ENCODE measurements around the gene POLR2I. TPM values are rescaled to one million over a fixed set of nuclear protein-coding genes. Genes with fewer than 3 reads are reported as not detected.

Gene POLR2I
- total RNA-seq, 1 experiment from 2014 or later: 250 TPM

DNA sequence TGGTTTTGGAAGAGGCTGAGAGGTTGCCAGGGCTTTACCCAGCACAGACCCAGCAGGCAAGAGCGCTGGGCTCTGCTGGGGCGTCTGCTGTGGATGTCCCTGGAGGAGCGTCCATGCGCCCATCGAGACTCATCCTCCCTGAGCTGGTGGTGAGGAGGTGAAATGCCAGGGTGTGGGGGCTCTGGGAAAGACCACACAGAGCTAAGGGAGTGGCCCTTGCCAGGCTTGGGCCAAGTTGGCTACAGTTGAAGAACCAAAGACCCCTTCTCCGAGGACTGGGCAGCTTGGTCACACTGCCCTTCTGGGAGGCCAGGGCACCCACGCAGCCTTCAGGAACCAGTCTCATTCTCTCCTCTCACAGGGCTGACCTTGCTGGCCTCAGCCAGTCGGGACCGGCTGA, 28.3 kb downstream of the POLR2I start:
- CTCF ChIA-PET: no interaction called here
- no peak overlapping the region for H3K27ac ChIP-seq (ENCODE audit: low read length)
- H4K20me1 ChIP-seq (ENCODE audit: low read length): no peaks in the 10 kb centered on the region
- TF ChIP-seq, protein P1, sequence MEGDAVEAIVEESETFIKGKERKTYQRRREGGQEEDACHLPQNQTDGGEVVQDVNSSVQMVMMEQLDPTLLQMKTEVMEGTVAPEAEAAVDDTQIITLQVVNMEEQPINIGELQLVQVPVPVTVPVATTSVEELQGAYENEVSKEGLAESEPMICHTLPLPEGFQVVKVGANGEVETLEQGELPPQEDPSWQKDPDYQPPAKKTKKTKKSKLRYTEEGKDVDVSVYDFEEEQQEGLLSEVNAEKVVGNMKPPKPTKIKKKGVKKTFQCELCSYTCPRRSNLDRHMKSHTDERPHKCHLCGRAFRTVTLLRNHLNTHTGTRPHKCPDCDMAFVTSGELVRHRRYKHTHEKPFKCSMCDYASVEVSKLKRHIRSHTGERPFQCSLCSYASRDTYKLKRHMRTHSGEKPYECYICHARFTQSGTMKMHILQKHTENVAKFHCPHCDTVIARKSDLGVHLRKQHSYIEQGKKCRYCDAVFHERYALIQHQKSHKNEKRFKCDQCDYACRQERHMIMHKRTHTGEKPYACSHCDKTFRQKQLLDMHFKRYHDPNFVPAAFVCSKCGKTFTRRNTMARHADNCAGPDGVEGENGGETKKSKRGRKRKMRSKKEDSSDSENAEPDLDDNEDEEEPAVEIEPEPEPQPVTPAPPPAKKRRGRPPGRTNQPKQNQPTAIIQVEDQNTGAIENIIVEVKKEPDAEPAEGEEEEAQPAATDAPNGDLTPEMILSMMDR (conservative IDR thresholded peaks at IDR 0.05; ENCODE audit: low read depth, low read length): no peak
- no peak for TF ChIP-seq EZH2 (IDR thresholded peaks at IDR 0.05; ENCODE audit: low read length, unreplicated experiment)
- TF ChIP-seq EZH2phosphoT487 (IDR thresholded peaks at IDR 0.05; ENCODE audit: borderline replicate concordance, low read length): no peak
- no peak overlapping the region for H2AFZ ChIP-seq (ENCODE audit: low read length)
- H3K9me2 ChIP-seq (replicated peaks; ENCODE audit: low read length): no peaks in the 10 kb centered on the region
- ATAC-seq (no peak), DNase-seq (no peak)
- H3F3A ChIP-seq (ENCODE audit: low read length, unreplicated experiment): no peaks in the 10 kb centered on the region
- H3K4me2 ChIP-seq (ENCODE audit: low read length): no peak overlapping the region
- H3K27me3 ChIP-seq (ENCODE audit: low read length): no peaks in the 10 kb centered on the region
- peaks cover 14% of the 10 kb centered on the region for H3K36me3 ChIP-seq (ENCODE audit: low read depth, low read length)
- H3K4me1 ChIP-seq (ENCODE audit: insufficient read depth, low read length): no peaks in the 10 kb centered on the region
- no peaks in the 10 kb centered on the region for H3K9me3 ChIP-seq (ENCODE audit: low read length)
- no peak overlapping the region for H3K9ac ChIP-seq (ENCODE audit: low read length)
- H3K4me3 ChIP-seq (ENCODE audit: low read length): no peak overlapping the region
- BruUV-seq (replicated peaks): no TSS peak
- POLR2A ChIA-PET (ENCODE audit: unreplicated experiment): no interaction called here
- intact Hi-C loops (cut with micrococcal nuclease): no loop called here
- no peaks in the 10 kb centered on the region for H3K79me2 ChIP-seq (ENCODE audit: low read length)

- H3K36me3 ChIP-seq (ENCODE audit: low read depth, low read length): peaks cover 16% of the 10 kb centered on the region; the same call in 1 of the 2 replicates
- H4K20me1 ChIP-seq (ENCODE audit: low read length): no peaks in the 10 kb centered on the region
- ATAC-seq (no peak), DNase-seq (no peak)
- no peak overlapping the region for H3K9ac ChIP-seq (ENCODE audit: low read length)
- no peak overlapping the region for H3K4me2 ChIP-seq (ENCODE audit: low read length)
- no peaks in the 10 kb centered on the region for H3K9me3 ChIP-seq (ENCODE audit: low read length)
- no peaks in the 10 kb centered on the region for H3K27me3 ChIP-seq (ENCODE audit: low read length)
- H3K27ac ChIP-seq (ENCODE audit: low read length): no peak overlapping the region
- intact Hi-C loops (cut with micrococcal nuclease): no loop called here
- no TSS peak for BruUV-seq (replicated peaks)
- POLR2A ChIA-PET (ENCODE audit: unreplicated experiment): no interaction called here
- H2AFZ ChIP-seq (ENCODE audit: low read length): no peak overlapping the region
- no peaks in the 10 kb centered on the region for H3K79me2 ChIP-seq (ENCODE audit: low read length)
- CTCF ChIA-PET: no interaction called here
- H3K9me2 ChIP-seq (replicated peaks; ENCODE audit: low read length): no peaks in the 10 kb centered on the region
- no peaks in the 10 kb centered on the region for H3F3A ChIP-seq (ENCODE audit: low read length, unreplicated experiment)
- H3K4me3 ChIP-seq (ENCODE audit: low read length): no peak overlapping the region
- no peaks in the 10 kb centered on the region for H3K4me1 ChIP-seq (ENCODE audit: insufficient read depth, low read length)
- no peak for TF ChIP-seq EZH2 (IDR thresholded peaks at IDR 0.05; ENCODE audit: low read length, unreplicated experiment)
- TF ChIP-seq, protein P1 (conservative IDR thresholded peaks at IDR 0.05; ENCODE audit: low read depth, low read length): no peak
- TF ChIP-seq EZH2phosphoT487 (IDR thresholded peaks at IDR 0.05; ENCODE audit: borderline replicate concordance, low read length): no peak
Observed at GRCh38 chr19:36084231-36085009, 30.3 kb downstream of the POLR2I start.

DNA sequence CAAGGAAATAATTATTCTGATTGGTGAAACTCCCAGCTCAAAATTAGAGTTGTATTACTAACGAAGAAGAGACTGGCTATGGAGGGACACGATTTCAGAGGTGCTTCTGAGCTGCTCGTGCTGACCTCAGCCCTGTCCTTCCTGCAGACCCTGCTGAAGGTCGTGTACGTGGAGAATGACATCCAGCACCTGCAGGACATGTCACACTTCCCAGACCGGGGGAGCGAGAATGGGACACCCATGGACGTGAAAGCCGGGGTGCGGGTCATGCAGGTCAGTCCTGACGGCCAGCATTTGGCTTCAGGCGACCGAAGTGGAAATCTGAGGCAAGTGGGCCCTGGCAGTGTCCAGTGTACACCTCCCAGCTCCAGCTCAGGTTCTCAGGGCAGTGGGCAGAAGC, 31.8 kb downstream of the POLR2I start:
- Histone ChIP-seq H2AFZ (ENCODE audit: low read length) (no peak overlapping the region), H3K9me2 (replicated peaks; ENCODE audit: low read length) (no peaks in the 10 kb centered on the region), H4K20me1 (ENCODE audit: low read length) (no peaks in the 10 kb centered on the region), H3K79me2 (ENCODE audit: low read length) (no peaks in the 10 kb centered on the region), H3K9me3 (ENCODE audit: low read length) (no peaks in the 10 kb centered on the region), H3K36me3 (ENCODE audit: low read depth, low read length) (peaks cover 12% of the 10 kb centered on the region; the same call in 1 of the 2 replicates), H3K27ac (ENCODE audit: low read length) (no peak overlapping the region), H3K4me2 (ENCODE audit: low read length) (no peak overlapping the region), H3K27me3 (ENCODE audit: low read length) (no peaks in the 10 kb centered on the region), H3K4me3 (ENCODE audit: low read length) (no peak overlapping the region), H3K4me1 (ENCODE audit: insufficient read depth, low read length) (no peaks in the 10 kb centered on the region), H3K9ac (ENCODE audit: low read length) (no peak overlapping the region), H3F3A (ENCODE audit: low read length, unreplicated experiment) (no peaks in the 10 kb centered on the region)
- DNase-seq (no peak), ATAC-seq (no peak)
- POLR2A ChIA-PET (ENCODE audit: unreplicated experiment): no interaction called here
- CTCF ChIA-PET: no interaction called here
- intact Hi-C loops (cut with micrococcal nuclease): no loop called here
- no TSS peak for BruUV-seq (replicated peaks)
- TF ChIP-seq EZH2phosphoT487 (IDR thresholded peaks at IDR 0.05; ENCODE audit: borderline replicate concordance, low read length): no peak
- TF ChIP-seq, protein P1 (conservative IDR thresholded peaks at IDR 0.05; ENCODE audit: low read depth, low read length): no peak
- TF ChIP-seq EZH2 (IDR thresholded peaks at IDR 0.05; ENCODE audit: low read length, unreplicated experiment): no peak

Data from PC-3 (cell line).